Measurements from ENCODE around the gene RAP1GAP. TPM values are rescaled to one million over a fixed set of nuclear protein-coding genes. Genes with fewer than 3 reads are reported as not detected.

The RAP1GAP gene
- total and polyA plus RNA-seq, 9 of the 15 experiments (the other 6 are each of a cell fraction or from before 2014, with no cell fraction given): 0.29 to 30.2 (median 19.2) TPM

DNA sequence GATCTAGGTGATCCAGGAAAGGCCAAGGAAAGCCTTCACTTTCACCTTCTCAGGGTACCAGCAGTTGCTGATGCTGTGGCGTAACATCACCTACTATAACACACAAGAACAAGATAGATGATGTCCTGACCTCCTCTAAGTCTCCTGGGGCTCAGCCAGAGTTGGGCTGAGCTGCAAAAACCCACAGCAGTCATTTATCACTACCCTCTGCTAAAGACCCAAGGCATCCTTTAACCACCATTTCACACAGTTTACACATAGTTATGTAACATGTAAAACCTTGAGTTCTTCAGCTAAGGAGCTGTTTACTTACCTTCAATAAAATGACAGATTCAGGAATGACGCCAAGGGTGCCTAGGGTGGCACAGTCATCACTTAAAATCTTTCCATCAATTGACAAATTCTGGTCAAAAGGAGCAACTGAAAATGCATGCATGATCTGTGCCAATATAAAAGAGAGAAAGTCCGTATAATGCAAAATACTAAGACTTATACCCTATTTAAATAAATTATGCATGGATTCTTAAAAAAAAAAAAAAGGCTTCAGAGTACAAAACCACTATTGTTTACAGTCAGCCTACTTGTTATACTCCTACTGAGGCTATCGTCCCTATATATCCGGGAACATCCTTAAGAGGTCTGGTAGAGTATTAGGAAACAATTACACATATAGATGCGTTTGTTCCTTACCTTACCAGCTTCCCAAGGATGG is 20.7 kb upstream of the RAP1GAP start:
- ChIA-PET CTCF (ENCODE audit: low intra/inter-chr PET ratio) (no interaction called here), POLR2A (interaction anchor here (0.6 kb wide), 2 partner anchors 95 to 926 kb away, joined by 3 to 6 read pairs; no protein-coding TSS in a partner anchor)
- Histone ChIP-seq H3K27ac (ENCODE audit: extremely low read depth, low read depth, low read length) (no peak overlapping the region; the same call in 2 of the 3 replicates), H3K9me3 (replicated peaks; ENCODE audit: control insufficient read depth, insufficient read depth, low read depth, low read length) (no peaks in the 10 kb centered on the region; the same call in 1 of the 2 replicates), H4K20me1 (replicated peaks; ENCODE audit: control insufficient read depth, insufficient read depth, low read length) (no peaks in the 10 kb centered on the region), H3K4me2 (ENCODE audit: insufficient read depth, low read length) (no peak overlapping the region), H3K9ac (ENCODE audit: insufficient read depth in 1 of 2, low read depth in 2 of 2, low read length in 2 of 2) (no peak overlapping the region), H3K79me2 (ENCODE audit: control insufficient read depth, insufficient read depth, low read length) (peaks cover 5% of the 10 kb centered on the region; the same call in 2 of the 3 replicates), H2AFZ (ENCODE audit: low read depth, low read length) (no peak overlapping the region), H3K4me1 (replicated peaks in 1 of 2; ENCODE audit: control insufficient read depth in 2 of 2, insufficient read depth in 2 of 2, low read length in 2 of 2) (peaks cover 8 to 34% of the 10 kb centered on the region in 2 experiments; a peak in 4 of 5 replicates), H3K9me1 (ENCODE audit: control insufficient read depth, insufficient read depth, low read length) (no peaks in the 10 kb centered on the region), H3K36me3 (ENCODE audit: control insufficient read depth, insufficient read depth, low read length) (peaks cover 85% of the 10 kb centered on the region), H3K4me3 (no peak overlapping the region), H3K27me3 (ENCODE audit: control insufficient read depth in 2 of 2, insufficient read depth in 2 of 2, low read length in 2 of 2) (no peaks in the 10 kb centered on the region)
- no TSS peak for BruUV-seq (replicated peaks)
- WGBS (ENCODE audit: insufficient coverage, low coverage, missing lambda C conversion rate): 92% methylated on average over 6 of the region's 6 CpGs
- ATAC-seq (no peak), FAIRE-seq (no peak), DNase-seq (ENCODE audit: extremely low read depth in 1 of 4, low spot score in 3 of 4) (no peak)
- in situ Hi-C loops (cut with MboI): no loop called here
- intact Hi-C loops (cut with micrococcal nuclease): no loop called here
- TF ChIP-seq FOXA3 (CRISPR knock-in tag; conservative IDR thresholded peaks at IDR 0.05 in 1 of 2, IDR thresholded peaks at IDR 0.05 in 1 of 2): 0 out of 4 replicates have a peak, but pooled peaks of 1 of the 2 experiments have one; percentile 28
- no peak for TF ChIP-seq SAFB2 (IDR thresholded peaks at IDR 0.05; ENCODE audit: borderline replicate concordance, low read depth, low read length, severe bottlenecking)
- no peak for TF ChIP-seq MAFK (IDR thresholded peaks at IDR 0.05; ENCODE audit: low read length)
- TF ChIP-seq, protein P1, sequence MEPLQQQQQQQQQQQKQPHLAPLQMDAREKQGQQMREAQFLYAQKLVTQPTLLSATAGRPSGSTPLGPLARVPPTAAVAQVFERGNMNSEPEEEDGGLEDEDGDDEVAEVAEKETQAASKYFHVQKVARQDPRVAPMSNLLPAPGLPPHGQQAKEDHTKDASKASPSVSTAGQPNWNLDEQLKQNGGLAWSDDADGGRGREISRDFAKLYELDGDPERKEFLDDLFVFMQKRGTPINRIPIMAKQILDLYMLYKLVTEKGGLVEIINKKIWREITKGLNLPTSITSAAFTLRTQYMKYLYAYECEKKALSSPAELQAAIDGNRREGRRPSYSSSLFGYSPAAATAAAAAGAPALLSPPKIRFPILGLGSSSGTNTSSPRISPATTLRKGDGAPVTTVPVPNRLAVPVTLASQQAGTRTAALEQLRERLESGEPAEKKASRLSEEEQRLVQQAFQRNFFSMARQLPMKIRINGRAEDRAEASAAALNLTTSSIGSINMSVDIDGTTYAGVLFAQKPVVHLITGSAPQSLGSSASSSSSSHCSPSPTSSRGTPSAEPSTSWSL (CRISPR knock-in tag; IDR thresholded peaks at IDR 0.05; ENCODE audit: borderline replicate concordance): no peak
- TF ChIP-seq ESRRB (CRISPR knock-in tag; IDR thresholded peaks at IDR 0.05; ENCODE audit: borderline replicate concordance): no peak
- no peak for TF ChIP-seq ZNF589 (CRISPR knock-in tag; IDR thresholded peaks at IDR 0.05; ENCODE audit: low read depth)
- no peak for TF ChIP-seq ZNF780A (CRISPR knock-in tag; IDR thresholded peaks at IDR 0.05)
- TF ChIP-seq, protein P2, sequence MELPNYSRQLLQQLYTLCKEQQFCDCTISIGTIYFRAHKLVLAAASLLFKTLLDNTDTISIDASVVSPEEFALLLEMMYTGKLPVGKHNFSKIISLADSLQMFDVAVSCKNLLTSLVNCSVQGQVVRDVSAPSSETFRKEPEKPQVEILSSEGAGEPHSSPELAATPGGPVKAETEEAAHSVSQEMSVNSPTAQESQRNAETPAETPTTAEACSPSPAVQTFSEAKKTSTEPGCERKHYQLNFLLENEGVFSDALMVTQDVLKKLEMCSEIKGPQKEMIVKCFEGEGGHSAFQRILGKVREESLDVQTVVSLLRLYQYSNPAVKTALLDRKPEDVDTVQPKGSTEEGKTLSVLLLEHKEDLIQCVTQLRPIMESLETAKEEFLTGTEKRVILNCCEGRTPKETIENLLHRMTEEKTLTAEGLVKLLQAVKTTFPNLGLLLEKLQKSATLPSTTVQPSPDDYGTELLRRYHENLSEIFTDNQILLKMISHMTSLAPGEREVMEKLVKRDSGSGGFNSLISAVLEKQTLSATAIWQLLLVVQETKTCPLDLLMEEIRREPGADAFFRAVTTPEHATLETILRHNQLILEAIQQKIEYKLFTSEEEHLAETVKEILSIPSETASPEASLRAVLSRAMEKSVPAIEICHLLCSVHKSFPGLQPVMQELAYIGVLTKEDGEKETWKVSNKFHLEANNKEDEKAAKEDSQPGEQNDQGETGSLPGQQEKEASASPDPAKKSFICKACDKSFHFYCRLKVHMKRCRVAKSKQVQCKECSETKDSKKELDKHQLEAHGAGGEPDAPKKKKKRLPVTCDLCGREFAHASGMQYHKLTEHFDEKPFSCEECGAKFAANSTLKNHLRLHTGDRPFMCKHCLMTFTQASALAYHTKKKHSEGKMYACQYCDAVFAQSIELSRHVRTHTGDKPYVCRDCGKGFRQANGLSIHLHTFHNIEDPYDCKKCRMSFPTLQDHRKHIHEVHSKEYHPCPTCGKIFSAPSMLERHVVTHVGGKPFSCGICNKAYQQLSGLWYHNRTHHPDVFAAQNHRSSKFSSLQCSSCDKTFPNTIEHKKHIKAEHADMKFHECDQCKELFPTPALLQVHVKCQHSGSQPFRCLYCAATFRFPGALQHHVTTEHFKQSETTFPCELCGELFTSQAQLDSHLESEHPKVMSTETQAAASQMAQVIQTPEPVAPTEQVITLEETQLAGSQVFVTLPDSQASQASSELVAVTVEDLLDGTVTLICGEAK (IDR thresholded peaks at IDR 0.05): 0 out of 2 replicates have a peak, but pooled peaks have one; percentile 27
- TF ChIP-seq, protein P2 (CRISPR knock-in tag; IDR thresholded peaks at IDR 0.05): no peak
- no peak for TF ChIP-seq BMI1 (IDR thresholded peaks at IDR 0.05; ENCODE audit: low read length)
- no peak for TF ChIP-seq SMARCB1 (IDR thresholded peaks at IDR 0.05; ENCODE audit: insufficient read length, low read depth)

All from K562 (cell line).